HUES6 (cell line): ENCODE measurements around the gene SLC39A9.
"Not testable (repeated sequence)": the region's sequence is repeated elsewhere in the genome, so short reads cannot be mapped to it uniquely, and the experiment has no call there.

ENCODE experiments used
- H3K27ac ChIP-seq: 2 replicates; pipeline ENCODE4 v1.7.0; 2013; ENCODE audit warnings: low read depth, mild to moderate bottlenecking, low read length, inconsistent platforms
- H3K27me3 ChIP-seq: 2 replicates; pipeline ENCODE4 v1.6.1; 2013; ENCODE audit warnings: low read length; ENCODE audit not compliant: control insufficient read depth, insufficient read depth
- H3K36me3 ChIP-seq: 2 replicates; pipeline ENCODE4 v1.6.1; 2013; ENCODE audit warnings: low read length; ENCODE audit not compliant: control insufficient read depth, insufficient read depth
- H3K4me1 ChIP-seq: 2 replicates; pipeline ENCODE4 v1.6.1; 2013; ENCODE audit warnings: low read length; ENCODE audit not compliant: control insufficient read depth, insufficient read depth
- H3K4me3 ChIP-seq: 2 replicates; pipeline ENCODE4 v1.5.1; 2013; ENCODE audit warnings: low read depth, low read length
- H3K9ac ChIP-seq: one replicate; pipeline ENCODE4 v1.6.1; 2013; ENCODE audit warnings: mild to moderate bottlenecking, low read length
- H3K9me3 ChIP-seq: 2 replicates; pipeline ENCODE4 v1.6.1; 2013; ENCODE audit warnings: low read depth, low read length; ENCODE audit not compliant: control insufficient read depth, insufficient read depth

Gene SLC39A9

DNA sequence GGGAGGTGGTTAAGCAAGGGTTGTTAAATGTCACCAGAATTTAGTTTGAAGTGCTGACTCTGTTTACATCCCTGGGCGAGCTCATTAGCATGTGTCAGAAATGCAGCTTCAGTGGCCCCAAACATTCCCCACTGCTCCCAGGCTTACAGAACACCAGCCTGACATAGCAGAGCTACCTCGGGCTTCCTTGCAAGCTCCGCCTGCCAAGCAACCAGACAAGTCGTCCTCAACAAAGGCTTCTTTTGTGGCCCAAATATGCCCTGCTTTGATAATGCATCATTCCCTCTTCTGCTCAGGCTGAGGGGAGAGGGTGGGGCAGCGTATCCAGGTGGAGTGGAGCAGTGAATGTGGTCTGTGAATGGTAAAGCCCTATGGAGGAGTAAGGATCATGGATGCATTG is 28.4 kb upstream of the SLC39A9 start:
- Histone ChIP-seq H3K9me3 (no peaks in the 10 kb centered on the region), H3K27ac (no peak overlapping the region), H3K27me3 (no peaks in the 10 kb centered on the region), H3K36me3 (peaks cover 16% of the 10 kb centered on the region), H3K4me3 (no peak overlapping the region), H3K9ac (no peak overlapping the region), H3K4me1 (no peaks in the 10 kb centered on the region)

DNA sequence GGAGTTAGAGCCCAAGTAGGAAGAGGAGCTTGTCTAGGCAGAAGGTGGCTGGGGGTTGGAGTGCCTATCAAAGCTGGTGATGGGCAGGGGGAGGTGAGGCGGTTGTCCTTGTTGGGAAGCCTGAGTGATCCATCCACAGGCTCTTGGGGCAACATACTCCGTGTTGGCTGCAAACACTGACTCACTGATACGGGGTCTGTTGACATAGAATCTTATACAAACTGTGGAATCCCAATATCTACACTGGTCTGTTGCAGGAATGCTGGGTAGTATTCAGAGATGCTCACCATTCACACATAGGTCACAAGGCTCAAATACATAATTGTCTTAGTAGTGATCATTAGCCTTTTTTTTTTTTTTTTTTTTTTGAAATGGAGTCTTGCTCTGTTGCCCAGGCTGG is 26.3 kb upstream of the SLC39A9 start:
- Histone ChIP-seq H3K36me3 (peaks cover 36% of the 10 kb centered on the region), H3K4me1 (no peaks in the 10 kb centered on the region), H3K9ac (no peak overlapping the region), H3K4me3 (no peak overlapping the region), H3K9me3 (no peaks in the 10 kb centered on the region), H3K27ac (no peak overlapping the region), H3K27me3 (no peaks in the 10 kb centered on the region)

DNA sequence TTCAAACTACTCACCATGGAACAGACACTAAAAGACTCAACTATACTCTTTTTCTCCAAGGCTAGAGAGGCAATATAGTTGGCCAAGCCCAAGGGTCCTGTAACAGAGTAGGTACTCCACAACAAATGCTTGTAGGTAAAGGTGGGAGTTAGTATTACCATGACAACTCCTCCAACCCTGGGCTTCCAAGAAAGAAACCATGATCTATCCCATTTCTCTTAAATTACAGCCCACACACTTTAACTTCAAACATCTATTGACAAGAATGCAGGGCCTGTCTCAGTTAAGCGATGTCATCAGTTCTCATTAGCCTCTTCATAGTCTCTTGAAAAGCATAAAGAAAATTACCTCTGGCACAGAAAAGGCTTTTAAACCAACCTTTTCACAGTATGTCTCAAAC is 25.4 kb upstream of the SLC39A9 start:
- no peaks in the 10 kb centered on the region for H3K27me3 ChIP-seq
- H3K9me3 ChIP-seq: no peaks in the 10 kb centered on the region

DNA sequence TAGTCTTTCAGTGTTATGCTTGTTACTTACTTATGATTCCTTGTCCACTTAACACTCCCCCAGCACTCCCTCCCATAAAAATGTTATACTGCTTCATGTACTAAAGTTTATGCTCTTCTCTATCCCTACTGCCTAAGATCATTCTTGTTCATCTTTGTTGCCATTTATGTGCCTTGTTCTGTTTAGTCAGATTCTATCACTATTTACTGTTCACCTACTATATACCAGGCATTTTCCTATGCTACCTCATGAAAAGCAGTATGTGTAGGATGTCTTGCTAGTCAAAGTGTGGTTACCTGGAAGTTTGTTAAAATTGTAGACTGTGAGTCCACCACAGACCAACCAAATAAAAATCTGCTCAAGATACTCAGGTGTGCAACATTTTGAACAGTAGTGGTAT is 24.3 kb upstream of the SLC39A9 start:
- Histone ChIP-seq H3K36me3 (peaks cover 53% of the 10 kb centered on the region), H3K9me3 (no peaks in the 10 kb centered on the region), H3K27ac (no peak overlapping the region), H3K27me3 (no peaks in the 10 kb centered on the region), H3K4me3 (no peak overlapping the region), H3K4me1 (no peaks in the 10 kb centered on the region), H3K9ac (no peak overlapping the region)

More for the DNA sequence above, 25.4 kb upstream of the SLC39A9 start:
- no peak overlapping the region for H3K4me3 ChIP-seq
- no peak overlapping the region for H3K27ac ChIP-seq
- H3K36me3 ChIP-seq: peaks cover 45% of the 10 kb centered on the region
- H3K4me1 ChIP-seq: no peaks in the 10 kb centered on the region
- no peak overlapping the region for H3K9ac ChIP-seq

DNA sequence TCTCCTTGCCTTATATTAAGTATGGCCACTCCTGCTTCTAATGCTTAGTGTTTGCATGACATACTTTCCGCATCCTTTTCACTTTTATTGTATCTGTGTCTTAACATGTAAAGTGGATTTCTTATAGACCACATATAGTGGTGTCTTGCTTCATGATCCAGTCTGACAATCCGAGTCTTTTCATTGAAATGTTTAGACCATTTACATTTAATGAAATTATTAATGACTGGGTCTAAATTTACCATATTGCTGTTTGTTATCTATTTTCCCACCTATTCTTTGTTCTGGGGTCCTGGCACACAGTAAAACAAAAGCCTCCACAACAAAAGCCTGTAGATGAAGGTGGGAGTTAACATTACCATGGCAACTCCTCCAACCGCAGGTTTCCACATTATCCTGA is 23.3 kb upstream of the SLC39A9 start:
- peaks cover 63% of the 10 kb centered on the region for H3K36me3 ChIP-seq

DNA sequence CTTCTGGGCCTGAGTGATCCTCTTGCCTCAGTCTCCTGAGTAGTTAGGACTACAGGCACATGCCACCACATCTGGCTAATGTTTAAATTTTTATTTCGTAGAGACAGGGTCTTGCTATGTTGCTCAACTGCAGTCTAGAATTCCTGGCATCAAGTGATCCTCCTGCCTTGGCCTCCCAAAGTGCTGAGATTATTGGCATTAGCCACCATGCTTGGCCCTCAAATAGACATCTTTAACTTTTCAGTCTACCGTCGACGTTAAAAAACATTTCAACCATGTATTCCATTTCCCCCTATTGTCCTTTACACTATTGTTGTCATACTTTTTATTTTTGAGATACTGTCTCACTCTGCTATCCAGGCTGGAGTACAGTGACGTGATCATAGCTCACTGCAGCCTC is 22.8 kb upstream of the SLC39A9 start:
- Histone ChIP-seq H3K27me3 (no peaks in the 10 kb centered on the region), H3K36me3 (peaks cover 68% of the 10 kb centered on the region), H3K9ac (no peak overlapping the region), H3K4me1 (no peaks in the 10 kb centered on the region), H3K9me3 (no peaks in the 10 kb centered on the region), H3K27ac (no peak overlapping the region), H3K4me3 (no peak overlapping the region)

More for the DNA sequence above, 23.3 kb upstream of the SLC39A9 start:
- no peaks in the 10 kb centered on the region for H3K4me1 ChIP-seq
- H3K9ac ChIP-seq: no peak overlapping the region
- no peak overlapping the region for H3K27ac ChIP-seq
- H3K9me3 ChIP-seq: no peaks in the 10 kb centered on the region
- H3K4me3 ChIP-seq: no peak overlapping the region
- H3K27me3 ChIP-seq: no peaks in the 10 kb centered on the region

DNA sequence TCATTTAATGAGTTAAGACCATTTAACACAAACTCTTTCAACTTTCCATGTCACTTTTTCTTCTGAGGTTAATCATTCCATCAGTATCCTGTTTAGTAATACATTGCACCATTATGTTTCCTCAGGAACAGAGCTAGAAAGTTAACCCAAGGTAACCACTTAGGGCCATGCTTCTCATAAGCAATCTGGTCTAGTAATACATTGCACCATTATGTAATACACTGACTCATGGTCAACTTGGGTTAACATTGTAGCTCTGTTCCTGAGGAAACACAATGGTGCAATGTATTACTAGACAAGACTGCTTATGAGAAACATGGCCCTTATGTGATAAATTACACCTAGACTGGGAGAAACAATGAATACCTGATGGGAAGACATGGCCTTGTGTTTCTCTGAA is 22.1 kb upstream of the SLC39A9 start:
- Histone ChIP-seq H3K27me3 (no peaks in the 10 kb centered on the region), H3K9ac (no peak overlapping the region), H3K4me3 (no peak overlapping the region), H3K9me3 (no peaks in the 10 kb centered on the region), H3K36me3 (peaks cover 75% of the 10 kb centered on the region), H3K27ac (no peak overlapping the region), H3K4me1 (no peaks in the 10 kb centered on the region)

DNA sequence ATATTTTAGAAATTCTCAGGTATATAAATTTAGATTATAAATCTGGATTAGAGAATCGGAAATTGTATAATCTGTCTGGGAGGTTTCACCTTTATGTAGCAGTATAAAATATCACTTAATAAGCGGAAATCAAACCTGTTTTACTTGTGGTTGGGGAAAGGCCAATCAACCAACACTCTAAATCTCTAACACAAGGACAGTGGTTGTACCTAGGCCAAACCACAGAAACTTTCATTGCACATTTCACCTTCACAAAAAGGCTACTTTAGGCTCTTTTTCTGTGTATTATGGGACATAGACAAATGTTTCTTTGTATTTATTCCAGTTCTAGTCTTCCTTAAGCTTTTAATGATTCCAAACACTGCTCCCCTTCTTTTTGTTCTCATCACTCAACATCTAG is 20.2 kb upstream of the SLC39A9 start:
- Histone ChIP-seq H3K4me1 (no peaks in the 10 kb centered on the region), H3K4me3 (no peak overlapping the region), H3K36me3 (peaks cover 85% of the 10 kb centered on the region), H3K9me3 (no peaks in the 10 kb centered on the region), H3K27ac (no peak overlapping the region), H3K27me3 (no peaks in the 10 kb centered on the region), H3K9ac (no peak overlapping the region)

DNA sequence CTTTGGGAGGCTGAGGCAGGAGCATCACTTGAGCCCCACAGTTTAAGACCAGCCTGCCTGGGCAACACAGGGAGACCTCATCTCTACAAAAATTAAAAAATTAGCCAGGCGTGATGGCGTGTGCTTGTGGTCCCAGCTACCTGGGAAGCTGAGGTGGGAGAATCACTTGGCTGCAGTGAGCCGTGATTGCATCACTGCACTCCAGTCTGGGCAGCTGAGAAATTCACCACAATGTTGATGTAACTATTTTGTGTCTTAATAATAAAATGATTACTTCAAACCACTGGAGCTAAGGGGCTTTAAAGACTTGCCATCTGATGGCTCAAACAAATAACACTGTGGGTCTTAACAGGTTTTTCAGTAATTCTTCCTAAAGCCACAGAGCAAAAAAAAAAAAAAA is 11.2 kb upstream of the SLC39A9 start:
- Histone ChIP-seq H3K4me1 (no peaks in the 10 kb centered on the region), H3K4me3 (no peak overlapping the region), H3K9me3 (no peaks in the 10 kb centered on the region), H3K27me3 (no peaks in the 10 kb centered on the region), H3K27ac (no peak overlapping the region), H3K9ac (no peak overlapping the region), H3K36me3 (peaks cover 93% of the 10 kb centered on the region)

DNA sequence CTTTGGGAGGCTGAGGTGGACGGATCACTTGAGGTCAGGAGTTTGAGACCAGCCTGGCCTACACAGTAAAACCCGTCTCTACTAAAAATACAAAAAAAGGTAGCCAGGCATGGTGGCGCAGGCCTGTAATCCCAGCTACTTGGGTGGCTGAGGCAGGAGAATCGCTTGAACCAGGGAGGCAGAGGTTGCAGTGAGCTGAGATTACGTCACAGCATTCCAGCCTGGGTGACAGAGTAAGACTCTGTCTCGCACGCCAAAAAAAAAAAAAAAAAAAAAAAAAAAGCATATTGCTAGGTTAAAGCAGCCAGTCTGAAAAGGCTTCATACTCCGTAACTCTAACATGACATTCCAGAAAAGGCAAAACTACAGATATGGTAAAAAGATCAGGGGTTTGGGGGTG is 7.1 kb upstream of the SLC39A9 start:
- not testable (repeated sequence) for H3K27me3 ChIP-seq, H3K4me1 ChIP-seq, H3K9me3 ChIP-seq, H3K9ac ChIP-seq, H3K4me3 ChIP-seq, H3K27ac ChIP-seq
- peaks cover 94% of the 10 kb centered on the region for H3K36me3 ChIP-seq

DNA sequence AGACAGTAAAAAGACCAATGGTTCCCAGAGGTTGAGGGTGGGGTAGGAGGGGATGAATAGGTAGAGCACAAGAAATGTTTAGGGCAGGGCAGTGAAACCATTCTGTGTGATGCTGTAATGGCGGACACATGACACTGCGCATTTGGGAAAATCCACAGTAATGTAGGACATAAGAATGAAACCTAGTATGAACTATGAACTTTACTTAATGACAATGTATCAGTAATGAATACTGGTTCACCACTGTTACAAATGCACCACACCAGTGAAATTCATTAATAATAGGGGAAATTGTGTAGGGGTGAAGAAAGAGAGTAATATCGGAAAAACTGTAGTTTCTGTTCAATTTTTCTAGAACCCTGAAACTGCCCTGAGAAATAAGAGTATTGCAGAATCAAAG is 6.0 kb upstream of the SLC39A9 start:
- Histone ChIP-seq H3K9me3 (no peaks in the 10 kb centered on the region), H3K36me3 (peaks cover 83% of the 10 kb centered on the region), H3K9ac (no peak overlapping the region), H3K4me1 (0 out of 2 replicates have a peak, but pooled peaks cover 5% of the 10 kb centered on the region), H3K27me3 (no peaks in the 10 kb centered on the region), H3K27ac (no peak overlapping the region), H3K4me3 (no peak overlapping the region)

DNA sequence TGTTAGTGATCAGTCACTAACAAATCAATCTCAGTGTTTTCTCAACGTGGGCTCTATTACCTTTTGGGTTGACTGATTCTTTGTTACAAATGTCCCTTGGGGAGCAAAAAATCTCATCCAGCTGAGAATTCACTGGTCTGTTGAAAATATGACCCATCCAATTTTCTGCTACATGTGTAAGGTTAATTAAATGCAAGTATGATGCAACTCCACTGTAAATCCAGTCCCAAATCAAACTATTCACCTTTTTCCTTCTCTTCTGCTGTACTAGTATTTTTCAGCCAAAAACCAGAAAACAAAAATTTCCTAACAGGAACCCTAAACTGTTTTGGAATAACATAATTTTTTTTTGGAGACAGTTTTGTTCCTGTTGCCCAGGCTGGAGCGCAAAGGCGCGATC is 2.6 kb upstream of the SLC39A9 start:
- no peak overlapping the region for H3K27ac ChIP-seq
- H3K4me1 ChIP-seq: 0 out of 2 replicates have a peak, but pooled peaks cover 19% of the 10 kb centered on the region
- H3K9ac ChIP-seq: no peak overlapping the region
- no peaks in the 10 kb centered on the region for H3K27me3 ChIP-seq
- peaks cover 53% of the 10 kb centered on the region for H3K36me3 ChIP-seq
- no peaks in the 10 kb centered on the region for H3K9me3 ChIP-seq
- H3K4me3 ChIP-seq: no peak overlapping the region
